Measurements from ENCODE around the gene TNFSF8.

DNA sequence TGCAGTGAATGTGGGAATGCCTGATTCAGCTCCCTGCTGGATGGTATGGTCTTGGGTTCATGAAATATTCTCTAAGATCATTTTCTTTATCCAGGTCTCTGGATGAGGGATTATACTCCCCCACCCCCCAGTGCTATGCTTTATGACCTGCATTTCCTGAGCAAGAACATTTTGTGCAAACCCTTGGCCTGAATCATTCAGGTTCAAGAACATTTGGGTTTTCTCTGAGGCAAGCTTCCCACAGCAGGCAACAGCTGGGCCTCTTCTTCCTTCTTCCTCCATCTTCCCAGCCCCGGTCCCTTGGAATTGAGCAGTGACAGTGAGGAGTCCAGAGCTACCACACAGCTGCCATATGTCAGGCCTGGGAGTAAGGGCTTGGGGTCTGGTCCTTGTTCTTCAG, 65.9 kb downstream of the TNFSF8 start:
- TF ChIP-seq, protein P1, sequence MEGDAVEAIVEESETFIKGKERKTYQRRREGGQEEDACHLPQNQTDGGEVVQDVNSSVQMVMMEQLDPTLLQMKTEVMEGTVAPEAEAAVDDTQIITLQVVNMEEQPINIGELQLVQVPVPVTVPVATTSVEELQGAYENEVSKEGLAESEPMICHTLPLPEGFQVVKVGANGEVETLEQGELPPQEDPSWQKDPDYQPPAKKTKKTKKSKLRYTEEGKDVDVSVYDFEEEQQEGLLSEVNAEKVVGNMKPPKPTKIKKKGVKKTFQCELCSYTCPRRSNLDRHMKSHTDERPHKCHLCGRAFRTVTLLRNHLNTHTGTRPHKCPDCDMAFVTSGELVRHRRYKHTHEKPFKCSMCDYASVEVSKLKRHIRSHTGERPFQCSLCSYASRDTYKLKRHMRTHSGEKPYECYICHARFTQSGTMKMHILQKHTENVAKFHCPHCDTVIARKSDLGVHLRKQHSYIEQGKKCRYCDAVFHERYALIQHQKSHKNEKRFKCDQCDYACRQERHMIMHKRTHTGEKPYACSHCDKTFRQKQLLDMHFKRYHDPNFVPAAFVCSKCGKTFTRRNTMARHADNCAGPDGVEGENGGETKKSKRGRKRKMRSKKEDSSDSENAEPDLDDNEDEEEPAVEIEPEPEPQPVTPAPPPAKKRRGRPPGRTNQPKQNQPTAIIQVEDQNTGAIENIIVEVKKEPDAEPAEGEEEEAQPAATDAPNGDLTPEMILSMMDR (conservative IDR thresholded peaks at IDR 0.05; ENCODE audit: low read length), result no peak
- TF ChIP-seq EZH2phosphoT487 (IDR thresholded peaks at IDR 0.05; ENCODE audit: borderline replicate concordance, low read depth, low read length), result no peak
